Chondrocyte (in vitro differentiated cells): ENCODE results near the gene ISX. TPM values are rescaled to one million over a fixed set of nuclear protein-coding genes. Genes with fewer than 3 reads are reported as not detected.

Experiments
- DNase-seq: peaks from one replicate; pipeline ENCODE4 v3.0.0; 2021; ENCODE audit warnings: mixed read lengths, low spot score
- H3K27ac Mint-ChIP-seq: one replicate; pipeline ENCODE4 v1.8.0; 2021; ENCODE audit warnings: mild to moderate bottlenecking, moderate library complexity, mixed read lengths; ENCODE audit not compliant: unreplicated experiment
- H3K27me3 Mint-ChIP-seq: 2 replicates; pipeline ENCODE4 v1.8.0; 2021; ENCODE audit warnings: low read depth, mixed read lengths
- H3K36me3 Mint-ChIP-seq: 2 replicates; pipeline ENCODE4 v1.8.0; 2021; ENCODE audit warnings: low read depth, mixed read lengths
- H3K4me1 Mint-ChIP-seq: 2 replicates; pipeline ENCODE4 v1.8.0; 2021; ENCODE audit warnings: low read depth, mild to moderate bottlenecking, mixed read lengths
- H3K4me3 Mint-ChIP-seq: one replicate; pipeline ENCODE4 v1.8.0; 2021; ENCODE audit warnings: mild to moderate bottlenecking, moderate library complexity, mixed read lengths; ENCODE audit not compliant: unreplicated experiment
- H3K9me3 Mint-ChIP-seq: 2 replicates; pipeline ENCODE4 v1.8.0; 2021; ENCODE audit warnings: low read depth, mixed read lengths
- CTCF ChIP-seq: fragments of 200-600 bp; sonication (generic); IDR thresholded peaks from 2 replicates; pipeline ENCODE4 v1.5.0; 2021; ENCODE audit warnings: antibody characterized with exemption, mild to moderate bottlenecking, moderate library complexity
- total RNA-seq: library from RNA; stranded (reverse); gene quantifications from 3 replicates; pipeline ENCODE4 v1.2.1, GENCODE V29; 2021

The ISX gene
- total RNA-seq, 1 donor from 2014 or later: not detected

DNA sequence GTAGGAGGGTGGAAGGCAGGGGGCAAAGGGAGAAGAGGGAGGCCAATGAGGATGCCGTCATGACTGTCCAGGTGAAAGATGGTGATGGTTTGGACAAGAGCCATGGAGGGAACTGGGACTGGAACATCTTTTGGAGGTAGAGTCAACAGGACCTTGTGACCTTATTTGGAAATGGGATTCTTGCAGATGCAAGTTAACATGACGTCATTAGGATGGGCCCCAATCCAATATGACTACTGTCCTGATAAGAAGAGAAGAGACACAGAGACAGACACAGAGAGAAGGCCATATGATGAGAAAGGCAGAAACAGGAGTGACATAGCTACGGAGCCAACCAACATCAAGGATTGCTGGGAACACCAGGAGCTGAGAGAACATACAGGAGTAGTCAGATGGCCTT is 31.0 kb upstream of the ISX start:
- Mint-ChIP-seq H3K4me3 (no peak overlapping the region), H3K36me3 (no peaks in the 10 kb centered on the region), H3K27me3 (peaks cover 11% of the 10 kb centered on the region), H3K27ac (no peak overlapping the region), H3K9me3 (no peaks in the 10 kb centered on the region), H3K4me1 (no peaks in the 10 kb centered on the region)
- DNase-seq: no peak
- no peak for TF ChIP-seq CTCF

GRCh38 chr22:35037089-35037488 is 28.9 kb upstream of the ISX start:
- H3K27ac Mint-ChIP-seq: no peak overlapping the region
- peaks cover 3% of the 10 kb centered on the region for H3K27me3 Mint-ChIP-seq
- no peaks in the 10 kb centered on the region for H3K36me3 Mint-ChIP-seq
- no peak for DNase-seq
- H3K9me3 Mint-ChIP-seq: no peaks in the 10 kb centered on the region
- H3K4me3 Mint-ChIP-seq: no peak overlapping the region
- peak; percentile 70 for TF ChIP-seq CTCF
- H3K4me1 Mint-ChIP-seq: no peaks in the 10 kb centered on the region

- no peak for DNase-seq
- no peak for TF ChIP-seq CTCF
- peaks cover 2% of the 10 kb centered on the region for H3K27me3 Mint-ChIP-seq
- no peak overlapping the region for H3K4me3 Mint-ChIP-seq
- H3K27ac Mint-ChIP-seq: no peak overlapping the region
- H3K4me1 Mint-ChIP-seq: no peaks in the 10 kb centered on the region
- H3K9me3 Mint-ChIP-seq: no peaks in the 10 kb centered on the region
- no peaks in the 10 kb centered on the region for H3K36me3 Mint-ChIP-seq
These were observed 26.3 kb upstream of the ISX start for GRCh38 chr22:35039625-35040024.

DNA sequence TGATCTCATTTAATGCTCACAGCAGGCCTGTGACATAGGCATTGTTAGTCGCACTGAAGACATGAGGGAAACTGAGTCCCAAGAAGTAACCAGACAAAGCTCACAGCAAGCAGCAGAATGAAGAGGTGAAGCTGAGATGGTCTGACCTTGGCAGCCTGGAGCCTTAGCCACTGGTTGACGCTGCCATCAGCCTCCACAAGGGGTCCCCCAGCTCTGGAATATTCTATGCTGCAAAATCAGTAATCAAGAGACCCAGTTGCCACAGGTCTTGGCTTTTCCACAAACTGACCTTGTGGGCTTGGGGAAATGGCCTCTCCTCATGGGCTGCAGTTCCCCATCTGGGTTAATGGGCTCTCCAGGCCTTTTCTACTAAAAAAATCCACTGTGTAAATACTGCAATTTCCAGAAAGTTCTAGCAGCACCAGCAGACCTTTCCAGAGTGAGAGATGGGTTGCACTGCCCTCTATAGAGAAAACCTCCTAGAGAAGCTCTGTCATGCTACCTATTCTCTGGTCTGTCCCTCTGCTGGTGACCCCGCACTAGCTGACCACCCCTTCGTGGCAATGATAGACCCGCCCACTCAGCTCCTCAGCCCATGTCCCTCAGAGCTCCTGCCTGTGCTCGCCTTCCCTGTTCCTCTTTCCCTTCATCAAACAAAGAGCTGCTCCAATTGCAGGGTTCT is 22.6 kb upstream of the ISX start:
- H3K27ac Mint-ChIP-seq: no peak overlapping the region
- H3K4me3 Mint-ChIP-seq: no peak overlapping the region
- peak; percentile 23 for TF ChIP-seq CTCF
- no peaks in the 10 kb centered on the region for H3K36me3 Mint-ChIP-seq
- no peaks in the 10 kb centered on the region for H3K4me1 Mint-ChIP-seq
- no peak for DNase-seq
- H3K9me3 Mint-ChIP-seq: no peaks in the 10 kb centered on the region
- peaks cover 12% of the 10 kb centered on the region for H3K27me3 Mint-ChIP-seq

DNA sequence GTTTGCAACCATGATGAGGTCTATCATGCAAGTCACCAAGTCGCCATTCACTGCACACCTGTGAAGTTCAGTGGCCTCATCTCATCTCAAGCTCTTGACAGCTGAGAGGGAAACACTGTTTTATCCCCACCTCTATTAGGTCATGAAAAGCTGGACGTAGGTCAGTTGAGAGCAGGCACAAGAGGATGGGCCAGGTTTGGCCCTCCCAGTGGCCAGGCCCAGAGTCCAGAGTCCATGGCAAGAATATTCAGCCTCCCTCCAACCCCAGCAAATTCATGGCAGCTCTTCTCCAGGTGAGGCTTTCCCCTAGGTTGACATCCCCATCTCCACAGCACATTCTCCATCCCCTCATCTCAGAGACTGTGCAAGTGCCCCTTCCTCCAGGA is 22.0 kb upstream of the ISX start:
- Mint-ChIP-seq H3K4me1 (no peaks in the 10 kb centered on the region), H3K9me3 (no peaks in the 10 kb centered on the region), H3K36me3 (no peaks in the 10 kb centered on the region), H3K27me3 (peaks cover 12% of the 10 kb centered on the region), H3K27ac (no peak overlapping the region), H3K4me3 (no peak overlapping the region)
- no peak for TF ChIP-seq CTCF
- DNase-seq: no peak
